Measurements from ENCODE around the gene SAMD11.

GRCh38 chr1:917076-917459 lies 6.7 kb upstream of the SAMD11 start:
- TF ChIP-seq REST (IDR thresholded peaks at IDR 0.05) = no peak
- TF ChIP-seq GABPA (IDR thresholded peaks at IDR 0.05 in 1 of 2, conservative IDR thresholded peaks at IDR 0.05 in 1 of 2) = no peak
- no peak for TF ChIP-seq CTCF (IDR thresholded peaks at IDR 0.05; ENCODE audit: low read depth, low read length, missing input control)
- no peak for TF ChIP-seq FOXA1 (IDR thresholded peaks at IDR 0.05)
- no peak for TF ChIP-seq YY1 (IDR thresholded peaks at IDR 0.05)
- no peak for TF ChIP-seq EGR1 (IDR thresholded peaks at IDR 0.05; ENCODE audit: low read depth in 2 of 2)
- TF ChIP-seq TAF1 (conservative IDR thresholded peaks at IDR 0.05) = no peak
- TF ChIP-seq RAD21 (IDR thresholded peaks at IDR 0.05) = no peak
- TF ChIP-seq RXRA (IDR thresholded peaks at IDR 0.05) = peak in 1 of 2 donors; percentile 9
- TF ChIP-seq MAX (IDR thresholded peaks at IDR 0.05) = no peak
- no peak for TF ChIP-seq NR2F2 (IDR thresholded peaks at IDR 0.05)
- no peak for TF ChIP-seq ATF3 (IDR thresholded peaks at IDR 0.05)
- TF ChIP-seq ZBTB33 (IDR thresholded peaks at IDR 0.05) = no peak
